Measurements from ENCODE around the gene PRRC1.
"Not testable (repeated sequence)": the region's sequence is repeated elsewhere in the genome, so short reads cannot be mapped to it uniquely, and the experiment has no call there.

Gene PRRC1

GRCh38 chr5:127529904-127530682 lies 12.7 kb downstream of the PRRC1 start:
- DNase-seq = no peak
- no peaks in the 10 kb centered on the region for H3K27me3 Mint-ChIP-seq (ENCODE audit: low read depth, poor library complexity)
- peaks cover 91% of the 10 kb centered on the region for H3K36me3 Mint-ChIP-seq (ENCODE audit: low read depth)
- no peaks in the 10 kb centered on the region for H3K4me1 Mint-ChIP-seq
- no peak overlapping the region for H3K27ac Mint-ChIP-seq
- H3K9me3 Mint-ChIP-seq = no peaks in the 10 kb centered on the region
- H3K4me3 Mint-ChIP-seq = no peak overlapping the region
- TF ChIP-seq CTCF (IDR thresholded peaks at IDR 0.05) = no peak

- no peaks in the 10 kb centered on the region for H3K27me3 Mint-ChIP-seq (ENCODE audit: low read depth, poor library complexity)
- TF ChIP-seq CTCF (IDR thresholded peaks at IDR 0.05) = peak; percentile 40
- H3K27ac Mint-ChIP-seq = no peak overlapping the region
- peaks cover 91% of the 10 kb centered on the region for H3K36me3 Mint-ChIP-seq (ENCODE audit: low read depth)
- no peak for DNase-seq
- no peak overlapping the region for H3K4me3 Mint-ChIP-seq
- peaks cover 27% of the 10 kb centered on the region for H3K9me3 Mint-ChIP-seq
- H3K4me1 Mint-ChIP-seq = no peaks in the 10 kb centered on the region
Measured at GRCh38 chr5:127536687-127537086, 19.2 kb downstream of the PRRC1 start.

- not testable (repeated sequence) for DNase-seq; H3K4me3 Mint-ChIP-seq; H3K27ac Mint-ChIP-seq; H3K27me3 Mint-ChIP-seq (ENCODE audit: low read depth, poor library complexity); H3K4me1 Mint-ChIP-seq
- H3K9me3 Mint-ChIP-seq = peaks cover 46% of the 10 kb centered on the region
- H3K36me3 Mint-ChIP-seq (ENCODE audit: low read depth) = peaks cover 92% of the 10 kb centered on the region
Measured at GRCh38 chr5:127540553-127540952, 23.1 kb downstream of the PRRC1 start.

GRCh38 chr5:127545249-127545648 lies 27.8 kb downstream of the PRRC1 start:
- H3K36me3 Mint-ChIP-seq (ENCODE audit: low read depth) = peaks cover 91% of the 10 kb centered on the region
- not testable (repeated sequence) for H3K27me3 Mint-ChIP-seq (ENCODE audit: low read depth, poor library complexity); H3K4me3 Mint-ChIP-seq; H3K27ac Mint-ChIP-seq; H3K4me1 Mint-ChIP-seq; DNase-seq
- peaks cover 41% of the 10 kb centered on the region for H3K9me3 Mint-ChIP-seq

- no peak for DNase-seq
- TF ChIP-seq CTCF (IDR thresholded peaks at IDR 0.05) = no peak
- Mint-ChIP-seq H3K36me3 (ENCODE audit: low read depth) (peaks cover 76% of the 10 kb centered on the region), H3K9me3 (peaks cover 18% of the 10 kb centered on the region), H3K27me3 (ENCODE audit: low read depth, poor library complexity) (no peaks in the 10 kb centered on the region), H3K27ac (no peak overlapping the region), H3K4me1 (peaks cover 12% of the 10 kb centered on the region), H3K4me3 (no peak overlapping the region)
Measured at GRCh38 chr5:127549551-127549950, 32.1 kb downstream of the PRRC1 start.

GRCh38 chr5:127550652-127551409 lies 33.4 kb downstream of the PRRC1 start:
- Mint-ChIP-seq H3K27ac (no peak overlapping the region), H3K4me3 (no peak overlapping the region), H3K4me1 (peaks cover 12% of the 10 kb centered on the region), H3K27me3 (ENCODE audit: low read depth, poor library complexity) (no peaks in the 10 kb centered on the region), H3K36me3 (ENCODE audit: low read depth) (peaks cover 71% of the 10 kb centered on the region), H3K9me3 (peaks cover 7% of the 10 kb centered on the region)
- DNase-seq = no peak
- no peak for TF ChIP-seq CTCF (IDR thresholded peaks at IDR 0.05)

Measured in nephron progenitor cell (in vitro differentiated cells).